Mesenchymal stem cell (in vitro differentiated cells and primary cell): Measurements from ENCODE around the gene RAB11FIP4.

ENCODE experiments used
- DNase-seq: peaks from one replicate; pipeline ENCODE4 v3.0.0-alpha.2; 2013
- H2AFZ ChIP-seq: one replicate; pipeline ENCODE4 v1.6.1; 2013; ENCODE audit warnings: low read depth, mild to moderate bottlenecking, control low read depth, inconsistent platforms, low read length, moderate library complexity
- H2AK5ac ChIP-seq: 2 replicates; pipeline ENCODE4 v1.6.1; 2013; ENCODE audit warnings: low read length, moderate library complexity, mild to moderate bottlenecking, inconsistent platforms; ENCODE audit not compliant: severe bottlenecking
- H2BK120ac ChIP-seq: one replicate; pipeline ENCODE4 v1.6.1; 2013; ENCODE audit warnings: low read depth, mild to moderate bottlenecking, inconsistent platforms, low read length, moderate library complexity
- H2BK12ac ChIP-seq, 2 experiments: one replicate each; pipeline ENCODE4 v1.6.1; 2013; ENCODE audit warnings: inconsistent platforms in 2 of 2, low read length in 2 of 2, mild to moderate bottlenecking in 2 of 2, moderate library complexity in 2 of 2, control low read depth in 1 of 2
- H2BK15ac ChIP-seq: one replicate; pipeline ENCODE4 v1.6.1; 2013; ENCODE audit warnings: mild to moderate bottlenecking, low read depth, inconsistent platforms; ENCODE audit not compliant: poor library complexity, severe bottlenecking
- H2BK5ac ChIP-seq: 2 replicates; pipeline ENCODE4 v1.6.1; 2013; ENCODE audit warnings: low read depth, mild to moderate bottlenecking, low read length, control low read depth, inconsistent platforms; ENCODE audit not compliant: poor library complexity, severe bottlenecking
- H3K14ac ChIP-seq, 2 experiments: one replicate each; pipeline ENCODE4 v1.6.1; 2013; ENCODE audit warnings: inconsistent platforms in 2 of 2, low read length in 2 of 2, control low read depth in 1 of 2, mild to moderate bottlenecking in 1 of 2, moderate library complexity in 1 of 2
- H3K18ac ChIP-seq, 2 experiments: one replicate each; pipeline ENCODE4 v1.6.1; 2013; ENCODE audit warnings: inconsistent platforms in 2 of 2, low read length in 2 of 2, control low read depth in 1 of 2, low read depth in 1 of 2, mild to moderate bottlenecking in 1 of 2
- H3K23ac ChIP-seq, 2 experiments: one replicate each; pipeline ENCODE4 v1.6.1; 2013; ENCODE audit warnings: inconsistent platforms in 2 of 2, low read length in 2 of 2, mild to moderate bottlenecking in 2 of 2, moderate library complexity in 2 of 2, control low read depth in 1 of 2
- H3K27ac ChIP-seq: 2 replicates; pipeline ENCODE4 v1.5.1; 2013; ENCODE audit warnings: mild to moderate bottlenecking, moderate library complexity, low read length, control low read depth, inconsistent platforms; ENCODE audit not compliant: poor library complexity, severe bottlenecking
- H3K27me3 ChIP-seq, 2 experiments: 2 replicates each; pipeline versions ENCODE4 v1.6.1 to v1.7.0; 2013; ENCODE audit warnings: low read length in 2 of 2, mild to moderate bottlenecking in 2 of 2, moderate library complexity in 2 of 2, control low read depth in 1 of 2, inconsistent platforms in 1 of 2; ENCODE audit not compliant: control insufficient read depth in 1 of 2, insufficient read depth in 1 of 2
- H3K36me3 ChIP-seq, 2 experiments: 2 replicates each; pipeline versions ENCODE4 v1.6.1 to v1.7.0; 2013; ENCODE audit warnings: low read length in 2 of 2, control low read depth in 1 of 2, inconsistent platforms in 1 of 2, low read depth in 1 of 2, mild to moderate bottlenecking in 1 of 2; ENCODE audit not compliant: insufficient read depth in 2 of 2, control insufficient read depth in 1 of 2
- H3K4ac ChIP-seq, 2 experiments: one replicate each; pipeline ENCODE4 v1.6.1; 2013; ENCODE audit warnings: inconsistent platforms in 2 of 2, low read length in 2 of 2, mild to moderate bottlenecking in 2 of 2, moderate library complexity in 2 of 2, control low read depth in 1 of 2, low read depth in 1 of 2
- H3K4me1 ChIP-seq: 2 replicates; pipeline ENCODE4 v1.6.1; 2013; ENCODE audit warnings: low read depth, low read length, control low read depth; ENCODE audit not compliant: control insufficient read depth, insufficient read depth
- H3K4me2 ChIP-seq: 2 replicates; pipeline ENCODE4 v1.6.1; 2013; ENCODE audit warnings: low read length, mild to moderate bottlenecking, inconsistent platforms; ENCODE audit not compliant: poor library complexity, severe bottlenecking
- H3K4me3 ChIP-seq, 2 experiments: 2 replicates each; pipeline versions ENCODE4 v1.5.1 to v1.7.0; 2013; ENCODE audit warnings: low read length in 2 of 2, mild to moderate bottlenecking in 2 of 2, control low read depth in 1 of 2, low read depth in 1 of 2; ENCODE audit not compliant: insufficient read depth in 1 of 2
- H3K79me1 ChIP-seq: replicated peaks from 2 replicates; pipeline ENCODE4 v1.6.1; 2013; ENCODE audit warnings: mild to moderate bottlenecking, control low read depth, low read length, inconsistent platforms; ENCODE audit not compliant: poor library complexity, severe bottlenecking
- H3K9ac ChIP-seq: 2 replicates; pipeline ENCODE4 v1.7.0; 2013; ENCODE audit warnings: mild to moderate bottlenecking, low read length, moderate library complexity
- H3K9me3 ChIP-seq: 2 replicates; pipeline ENCODE4 v1.7.0; 2013; ENCODE audit warnings: mild to moderate bottlenecking, low read length; ENCODE audit not compliant: control insufficient read depth
- H4K8ac ChIP-seq: one replicate; pipeline ENCODE4 v1.6.1; 2013; ENCODE audit warnings: inconsistent platforms, mild to moderate bottlenecking, low read length, moderate library complexity
- H4K91ac ChIP-seq: one replicate; pipeline ENCODE4 v1.6.1; 2013; ENCODE audit warnings: mild to moderate bottlenecking, low read length, inconsistent platforms
- WGBS: methylation state at CpG from one replicate; pipeline ENCODE4 v1.1.7; 2013; ENCODE audit warnings: mixed read lengths; 5-methylcytosine and 5-hydroxymethylcytosine counted together

The RAB11FIP4 gene

GRCh38 chr17:31392856-31393748, 1.6 kb downstream of the RAB11FIP4 start:
- H3K27me3 ChIP-seq = peaks cover 64 to 76% of the 10 kb centered on the region in 2 experiments
- no peak overlapping the region for H2BK12ac ChIP-seq
- no peaks in the 10 kb centered on the region for H3K36me3 ChIP-seq
- H2BK120ac ChIP-seq = no peak overlapping the region
- H3K18ac ChIP-seq = no peak overlapping the region
- no peak overlapping the region for H2AFZ ChIP-seq
- no peak overlapping the region for H3K27ac ChIP-seq
- no peak overlapping the region for H2BK5ac ChIP-seq
- H3K4me2 ChIP-seq = no peak overlapping the region
- H3K14ac ChIP-seq = no peak overlapping the region
- H3K79me1 ChIP-seq = no peaks in the 10 kb centered on the region
- peaks cover 14% of the 10 kb centered on the region for H3K4me1 ChIP-seq
- H3K4ac ChIP-seq = no peak overlapping the region
- no peak overlapping the region for H4K91ac ChIP-seq
- no peak overlapping the region for H3K9ac ChIP-seq
- H3K9me3 ChIP-seq = no peaks in the 10 kb centered on the region
- WGBS = 90% methylated on average over 17 of the region's 17 CpGs
- no peak overlapping the region for H3K23ac ChIP-seq
- no peak for DNase-seq
- H2AK5ac ChIP-seq = no peak overlapping the region
- no peak overlapping the region for H4K8ac ChIP-seq
- H2BK15ac ChIP-seq = no peak overlapping the region
- no peak overlapping the region for H3K4me3 ChIP-seq

DNA sequence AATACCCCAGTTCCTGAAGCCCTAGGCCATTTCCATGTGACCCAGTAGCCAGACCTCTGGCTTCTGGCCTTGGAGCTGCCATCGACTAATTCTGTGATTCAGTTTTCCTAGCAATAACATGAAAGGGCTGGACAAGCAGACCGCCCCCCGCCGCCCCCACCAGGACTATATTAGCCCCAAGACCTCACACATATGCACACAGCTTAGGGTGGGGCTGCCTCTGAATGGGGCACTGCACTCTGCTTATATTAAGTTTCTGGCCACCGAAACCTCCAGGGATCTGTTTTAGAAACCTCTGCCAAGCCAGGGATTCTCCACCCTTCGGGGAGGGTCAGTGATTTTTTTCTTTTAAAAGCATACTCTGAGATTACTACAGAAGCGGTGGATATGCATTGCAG, 2.3 kb downstream of the RAB11FIP4 start:
- Histone ChIP-seq H2AFZ (no peak overlapping the region), H3K14ac (no peak overlapping the region), H4K91ac (no peak overlapping the region), H3K4me3 (no peak overlapping the region), H3K18ac (no peak overlapping the region), H3K79me1 (no peaks in the 10 kb centered on the region), H3K4me2 (no peak overlapping the region), H2AK5ac (no peak overlapping the region), H3K23ac (no peak overlapping the region), H3K36me3 (no peaks in the 10 kb centered on the region), H3K4ac (no peak overlapping the region), H2BK120ac (no peak overlapping the region), H3K9ac (no peak overlapping the region), H3K9me3 (no peaks in the 10 kb centered on the region), H2BK5ac (no peak overlapping the region), H2BK15ac (no peak overlapping the region), H3K27me3 (peaks cover 68 to 75% of the 10 kb centered on the region in 2 experiments), H3K4me1 (peaks cover 14% of the 10 kb centered on the region), H4K8ac (no peak overlapping the region), H3K27ac (no peak overlapping the region), H2BK12ac (no peak overlapping the region)
- no peak for DNase-seq
- 94% methylated on average over 7 of the region's 7 CpGs for WGBS

- H3K27ac ChIP-seq = no peak overlapping the region
- no peak overlapping the region for H3K4ac ChIP-seq
- H3K9ac ChIP-seq = no peak overlapping the region
- no peak overlapping the region for H2BK15ac ChIP-seq
- no peak overlapping the region for H3K18ac ChIP-seq
- H2BK12ac ChIP-seq = no peak overlapping the region
- no peak overlapping the region for H4K91ac ChIP-seq
- H2BK5ac ChIP-seq = no peak overlapping the region
- H3K4me2 ChIP-seq = no peak overlapping the region
- peaks cover 61 to 71% of the 10 kb centered on the region in 2 experiments for H3K27me3 ChIP-seq
- no peaks in the 10 kb centered on the region for H3K79me1 ChIP-seq
- WGBS = 53% methylated on average over 4 of the region's 11 CpGs
- no peaks in the 10 kb centered on the region for H3K36me3 ChIP-seq
- no peak overlapping the region for H3K14ac ChIP-seq
- H3K4me1 ChIP-seq = peaks cover 15% of the 10 kb centered on the region
- peak; percentile 69 for DNase-seq
- no peak overlapping the region for H2BK120ac ChIP-seq
- no peaks in the 10 kb centered on the region for H3K9me3 ChIP-seq
- no peak overlapping the region for H2AK5ac ChIP-seq
- H2AFZ ChIP-seq = no peak overlapping the region
- H3K23ac ChIP-seq = no peak overlapping the region
- no peak overlapping the region for H3K4me3 ChIP-seq
- no peak overlapping the region for H4K8ac ChIP-seq
Observed at GRCh38 chr17:31394544-31394943, 3.1 kb downstream of the RAB11FIP4 start.

- Histone ChIP-seq H3K27me3 (peaks cover 61 to 66% of the 10 kb centered on the region in 2 experiments), H2BK15ac (no peak overlapping the region), H2AK5ac (no peak overlapping the region), H3K14ac (no peak overlapping the region), H3K9ac (no peak overlapping the region), H3K9me3 (no peaks in the 10 kb centered on the region), H4K8ac (no peak overlapping the region), H3K18ac (no peak overlapping the region), H3K4me2 (no peak overlapping the region), H2AFZ (no peak overlapping the region), H3K4me1 (peaks cover 2% of the 10 kb centered on the region), H3K36me3 (no peaks in the 10 kb centered on the region), H3K4me3 (no peak overlapping the region), H3K79me1 (no peaks in the 10 kb centered on the region), H2BK120ac (no peak overlapping the region), H4K91ac (no peak overlapping the region), H2BK5ac (no peak overlapping the region), H2BK12ac (no peak overlapping the region), H3K23ac (no peak overlapping the region), H3K4ac (no peak overlapping the region), H3K27ac (no peak overlapping the region)
- no peak for DNase-seq
- 79% methylated on average over 8 of the region's 8 CpGs for WGBS
Observed at GRCh38 chr17:31397256-31397939, 5.9 kb downstream of the RAB11FIP4 start.
